Psoas muscle (tissue), 8 donors: ENCODE results near the gene HSPB9. TPM values are rescaled to one million over a fixed set of nuclear protein-coding genes. Genes with fewer than 3 reads are reported as not detected.
A peak's percentile ranks its signal among the peaks of the same experiment; 100 is the strongest.

ENCODE experiments used
- ATAC-seq, 4 donors: fragments of 200-7000 bp; cut with Tn5 transposase; one replicate each; pipeline ENCODE4 v1.9.1; 2020; ENCODE audit warnings: moderate library complexity in 3 of 4, mild to moderate bottlenecking in 2 of 4
- DNase-seq, 2 donors: peaks; one replicate each; pipeline ENCODE4 v3.0.0-alpha.2; 2020
- H3K27ac ChIP-seq: fragments of 200-600 bp; one replicate; pipeline ENCODE4 v1.8.0; 2022
- H3K27me3 ChIP-seq, 3 donors: fragments of 200-600 bp in 1 of 3; one replicate each; pipeline versions ENCODE4 v1.6.1 to v1.8.0; 2013 to 2022; ENCODE audit warnings: low read length in 2 of 3, mild to moderate bottlenecking in 2 of 3, moderate library complexity in 1 of 3; ENCODE audit not compliant: insufficient read depth in 3 of 3
- H3K36me3 ChIP-seq, 2 donors: fragments of 200-600 bp in 1 of 2; one replicate each; pipeline versions ENCODE4 v1.6.1 to v1.8.0; 2013 to 2022; ENCODE audit warnings: low read depth in 1 of 2, mild to moderate bottlenecking in 1 of 2, moderate library complexity in 1 of 2; ENCODE audit not compliant: insufficient read depth in 1 of 2
- H3K4me1 ChIP-seq: fragments of 200-600 bp; one replicate; pipeline ENCODE4 v1.8.0; 2022
- H3K4me3 ChIP-seq: fragments of 200-600 bp; one replicate; pipeline ENCODE4 v1.8.0; 2022; ENCODE audit warnings: mild to moderate bottlenecking
- H3K9me3 ChIP-seq: fragments of 200-600 bp; one replicate; pipeline ENCODE4 v1.8.0; 2022
- WGBS, 3 donors: extraction: QIAGEN DNeasy Blood & Tissue Kit; methylation state at CpG; one replicate each; pipeline versions ENCODE4 v1.1.6 to v1.1.7; 2013; 5-methylcytosine and 5-hydroxymethylcytosine counted together
- intact Hi-C, 2 donors: fragments of 100-400 bp; cut with DNase I; formaldehyde crosslinking; loops; one replicate each; pipeline versions ENCODE4 v1.11.0 to v1.14.2; 2022
- polyA plus RNA-seq, 3 donors: library from polyadenylated mRNA; stranded (reverse); fragments of 200-250 nt; gene quantifications; one replicate each; pipeline ENCODE4 v1.2.3, GENCODE V29; 2013
- total RNA-seq, 4 donors: library from RNA; stranded (reverse); fragmentation: NEBNext Ultra II Directional in 2 of 4; extraction: Animal tissue kit (Norgen Biotek cat#: 25700) in 2 of 4; gene quantifications; one replicate each; pipeline versions ENCODE4 v1.2.1 to v1.2.4, GENCODE V29; 2021 to 2023
- TF ChIP-seq, protein P1 (sequence below): fragments of 200-600 bp; IDR thresholded peaks from one replicate; pipeline ENCODE4 v1.8.0; 2022; ENCODE audit warnings: antibody characterized with exemption
- donor health status: healthy with polysubstance abuse.
- donor health status: DM: no; HTN: no; CAD: no; lungs with moderate emphysema.
- donor health status: Bipolar disorder and iron deficiency.
- donor health status: healthy.
- donor health status: DM: yes; HTN: yes; CAD: no.
- donor health status: DM: no; HTN: no; CAD: no.
- donor health status: DM: no; HTN: no; CAD: no.
- donor health status: DM: yes; HTN: yes; CAD: no.

The HSPB9 gene
- total and polyA plus RNA-seq, 7 donors, result 0.03 to 0.53 (median 0.43) TPM; not detected in 4

DNA sequence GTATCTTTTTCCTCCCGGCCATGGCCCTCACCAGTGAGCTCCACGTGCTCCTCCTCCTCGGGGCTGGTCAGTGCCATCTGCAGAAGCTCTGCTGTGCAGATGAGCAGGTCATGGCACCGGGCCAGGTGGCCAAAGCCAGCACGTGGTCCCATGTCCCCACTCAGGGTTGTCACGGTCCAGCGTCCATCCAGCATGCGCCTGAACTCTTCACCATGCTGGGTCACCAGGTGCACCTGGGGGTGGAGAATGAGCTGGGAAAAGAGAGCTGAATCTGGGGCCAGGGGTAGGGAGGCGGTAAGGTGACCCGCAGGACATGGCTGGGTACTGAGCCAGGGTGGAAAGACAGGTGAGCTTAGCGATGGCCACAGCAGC lies 11.4 kb upstream of the HSPB9 start:
- peak overlapping the region; percentile 85 for H3K27ac ChIP-seq
- H3K4me1 ChIP-seq, result peaks cover 21% of the 10 kb centered on the region
- intact Hi-C loops, result loop anchor here in 1 of 2 donors (10.0 kb wide), 1 partner anchor 294 kb away; no protein-coding TSS in a partner anchor
- H3K9me3 ChIP-seq, result no peaks in the 10 kb centered on the region
- peak overlapping the region; percentile 73 for H3K4me3 ChIP-seq
- ATAC-seq (no peak), DNase-seq (no peak)
- 64 to 81% (median 68%) methylated on average over 11 of the region's 11 CpGs for WGBS, 3 donors
- TF ChIP-seq, protein P1, sequence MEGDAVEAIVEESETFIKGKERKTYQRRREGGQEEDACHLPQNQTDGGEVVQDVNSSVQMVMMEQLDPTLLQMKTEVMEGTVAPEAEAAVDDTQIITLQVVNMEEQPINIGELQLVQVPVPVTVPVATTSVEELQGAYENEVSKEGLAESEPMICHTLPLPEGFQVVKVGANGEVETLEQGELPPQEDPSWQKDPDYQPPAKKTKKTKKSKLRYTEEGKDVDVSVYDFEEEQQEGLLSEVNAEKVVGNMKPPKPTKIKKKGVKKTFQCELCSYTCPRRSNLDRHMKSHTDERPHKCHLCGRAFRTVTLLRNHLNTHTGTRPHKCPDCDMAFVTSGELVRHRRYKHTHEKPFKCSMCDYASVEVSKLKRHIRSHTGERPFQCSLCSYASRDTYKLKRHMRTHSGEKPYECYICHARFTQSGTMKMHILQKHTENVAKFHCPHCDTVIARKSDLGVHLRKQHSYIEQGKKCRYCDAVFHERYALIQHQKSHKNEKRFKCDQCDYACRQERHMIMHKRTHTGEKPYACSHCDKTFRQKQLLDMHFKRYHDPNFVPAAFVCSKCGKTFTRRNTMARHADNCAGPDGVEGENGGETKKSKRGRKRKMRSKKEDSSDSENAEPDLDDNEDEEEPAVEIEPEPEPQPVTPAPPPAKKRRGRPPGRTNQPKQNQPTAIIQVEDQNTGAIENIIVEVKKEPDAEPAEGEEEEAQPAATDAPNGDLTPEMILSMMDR, result no peak
- no peaks in the 10 kb centered on the region for H3K27me3 ChIP-seq
- H3K36me3 ChIP-seq, result peaks cover 0 to 35% of the 10 kb centered on the region in 2 donors

DNA sequence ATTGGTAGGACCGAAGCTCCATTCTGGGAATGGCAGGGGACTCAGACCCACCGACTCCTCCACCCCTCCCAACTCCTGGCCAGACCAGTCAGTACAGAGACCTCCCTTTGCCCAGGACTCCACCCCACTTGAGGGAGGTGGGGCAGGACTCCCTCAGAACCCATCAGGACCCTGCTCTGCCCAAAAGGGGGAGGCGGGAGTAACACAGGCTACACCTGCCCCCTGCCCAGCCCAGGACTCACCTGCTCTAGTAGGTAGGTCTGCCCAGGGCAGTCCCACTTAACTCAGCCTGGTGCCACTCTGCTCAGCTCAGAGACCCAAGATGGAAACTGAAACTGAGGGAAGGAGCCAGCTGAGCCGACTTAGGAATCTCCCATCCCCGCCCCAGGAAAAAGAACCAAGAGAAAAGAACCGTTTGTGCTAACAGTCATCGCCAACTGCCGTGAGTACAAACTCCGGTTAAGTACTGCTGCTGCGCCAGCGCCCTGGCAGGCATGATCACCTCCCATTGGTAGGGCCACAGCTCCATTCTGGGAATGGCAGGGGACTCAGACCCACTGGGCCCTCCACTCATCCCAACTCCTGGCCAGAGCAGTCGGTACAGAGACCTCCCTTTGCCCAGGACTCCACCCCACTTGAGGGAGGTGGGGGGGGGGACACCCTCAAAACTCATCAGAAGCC lies 10.6 kb upstream of the HSPB9 start:
- no peaks in the 10 kb centered on the region for H3K9me3 ChIP-seq
- H3K27me3 ChIP-seq, result no peaks in the 10 kb centered on the region
- DNase-seq (peak in 1 of 2 donors; percentile 76), ATAC-seq (peak; percentile 33 to 68 (median 36))
- H3K4me1 ChIP-seq, result peaks cover 21% of the 10 kb centered on the region
- H3K4me3 ChIP-seq, result peak overlapping the region; percentile 73
- TF ChIP-seq, protein P1, result no peak
- WGBS, 3 donors, result 7 to 11% (median 10%) methylated on average over 12 of the region's 12 CpGs
- intact Hi-C loops, result loop anchor here in 1 of 2 donors (10.0 kb wide), 1 partner anchor 293 kb away; no protein-coding TSS in a partner anchor
- H3K36me3 ChIP-seq, result peaks cover 0 to 40% of the 10 kb centered on the region in 2 donors
- H3K27ac ChIP-seq, result peak overlapping the region; percentile 85

DNA sequence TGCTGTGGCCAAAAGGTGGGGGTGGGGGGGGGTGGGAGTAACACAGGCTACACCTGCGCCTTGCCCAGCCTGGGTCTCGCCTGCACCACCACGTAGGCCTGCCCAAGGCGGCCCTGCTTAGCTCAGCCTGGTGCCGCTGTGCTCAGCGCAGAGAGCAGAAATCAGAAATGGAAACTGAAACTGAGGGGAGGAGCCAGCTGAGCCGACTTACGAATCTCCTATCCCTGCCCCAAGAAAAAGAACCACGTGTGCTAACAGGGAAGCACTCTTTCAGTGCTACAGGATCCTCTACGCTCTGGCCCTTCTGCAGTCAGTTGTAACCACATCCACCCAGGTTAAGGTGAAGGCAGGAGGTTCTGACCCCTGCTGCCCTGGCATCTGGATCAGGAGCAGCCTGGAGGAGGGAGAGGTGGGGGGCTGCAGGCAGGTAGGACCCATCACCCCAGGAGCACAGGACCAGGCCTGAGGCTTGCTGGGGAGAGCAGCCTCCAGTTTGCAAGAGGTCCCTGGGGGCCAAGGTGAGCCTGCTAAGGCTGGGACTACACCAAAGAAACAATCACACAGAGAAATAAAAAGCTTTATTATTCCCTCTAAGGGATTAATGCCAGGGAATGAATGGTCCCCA lies 9.9 kb upstream of the HSPB9 start, which contains the start of gene DHX58:
DHX58 (minus strand) TSS at position 163 of the 625 bp plus-strand sequence. CDS start 822 bp downstream, outside the sequence.
- Histone ChIP-seq H3K27ac (peak within 1 kb of the TSS; percentile 85), H3K4me1 (peaks cover 21% of the 10 kb centered on the region), H3K9me3 (no peaks in the 10 kb centered on the region), H3K27me3 (no peaks in the 10 kb centered on the region), H3K4me3 (peak within 1 kb of the TSS; percentile 73), H3K36me3 (peaks cover 0 to 46% of the 10 kb centered on the region in 2 donors)
- DNase-seq (peak; percentile 63 to 81), ATAC-seq (peak; percentile 53 to 85 (median 73))
- TF ChIP-seq, protein P1, result no peak
- intact Hi-C loops, result loop anchor here in 1 of 2 donors (10.0 kb wide), 1 partner anchor 292 kb away; no protein-coding TSS in a partner anchor
- 0 to 7% (median 0%) methylated on average over 10 of the region's 10 CpGs for WGBS, 3 donors

DNA sequence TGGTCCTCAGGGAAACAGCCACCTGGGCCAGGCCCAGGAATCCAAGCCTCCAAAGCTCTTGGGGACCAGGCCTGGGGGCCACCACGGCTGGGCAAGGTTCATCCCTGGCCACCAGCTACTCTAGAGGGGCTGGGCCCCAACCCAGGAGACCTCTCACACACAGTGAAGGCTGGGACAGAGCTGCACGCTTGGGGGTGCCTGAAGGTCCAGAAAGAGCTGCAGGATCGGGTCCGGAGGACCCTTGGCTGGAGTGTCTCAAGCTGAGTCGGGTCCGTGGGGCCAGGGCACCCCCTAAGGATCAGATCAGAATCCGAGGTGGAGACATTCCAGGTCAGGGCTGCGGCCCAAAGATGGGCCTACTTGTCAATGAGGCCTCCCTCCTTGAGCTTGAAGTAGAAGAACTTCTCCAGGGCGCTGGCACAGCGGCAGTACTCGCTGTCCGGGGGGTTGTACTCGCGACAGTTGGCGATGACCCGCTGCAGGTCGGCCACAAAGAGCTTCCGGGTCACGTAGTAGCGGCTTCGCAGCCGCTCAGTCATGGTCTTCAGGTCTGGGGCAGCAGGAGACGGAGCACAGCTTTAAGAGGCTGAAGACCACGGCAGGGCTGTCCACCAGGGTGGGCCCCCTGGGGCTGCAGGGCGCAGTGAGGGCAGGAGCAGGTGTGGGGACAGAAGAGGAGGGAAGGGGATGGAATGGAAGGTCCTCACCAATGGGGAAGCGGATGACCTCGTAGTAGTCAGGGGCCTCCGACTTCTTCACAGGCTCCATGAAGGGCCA lies 9.1 kb upstream of the HSPB9 start:
- Histone ChIP-seq H3K27ac (peak overlapping the region; percentile 85), H3K4me1 (peaks cover 21% of the 10 kb centered on the region), H3K27me3 (no peaks in the 10 kb centered on the region), H3K9me3 (no peaks in the 10 kb centered on the region), H3K36me3 (peaks cover 0 to 53% of the 10 kb centered on the region in 2 donors), H3K4me3 (no peak overlapping the region)
- intact Hi-C loops, result loop anchor here (2.0 to 10.0 kb wide), 2 partner anchors 89 to 291 kb away; no protein-coding TSS in a partner anchor
- 79 to 86% (median 85%) methylated on average over 27 to 28 of the region's 28 CpGs for WGBS, 3 donors
- no peak for DNase-seq
- TF ChIP-seq, protein P1, result no peak
- ATAC-seq, result no peak
